ENCODE measurements around the gene SLC9A4.

SLC9A4 gene

DNA sequence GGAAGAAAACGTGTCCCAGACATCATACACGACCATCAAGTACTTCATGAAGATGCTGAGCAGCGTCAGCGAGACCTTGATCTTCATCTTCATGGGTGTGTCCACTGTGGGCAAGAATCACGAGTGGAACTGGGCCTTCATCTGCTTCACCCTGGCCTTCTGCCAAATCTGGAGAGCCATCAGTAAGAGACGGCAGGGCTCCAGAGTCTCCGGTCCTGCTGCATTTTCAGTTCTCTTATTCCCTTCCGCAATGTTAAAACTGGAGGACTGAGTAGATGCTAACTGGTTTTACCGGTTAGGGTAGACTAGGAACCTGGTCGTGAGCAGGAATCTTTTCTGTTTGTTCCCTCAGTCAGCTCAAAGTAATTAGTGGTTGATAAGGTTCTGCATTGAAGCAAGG is 32.3 kb downstream of the SLC9A4 start:
- TF ChIP-seq, protein P1, sequence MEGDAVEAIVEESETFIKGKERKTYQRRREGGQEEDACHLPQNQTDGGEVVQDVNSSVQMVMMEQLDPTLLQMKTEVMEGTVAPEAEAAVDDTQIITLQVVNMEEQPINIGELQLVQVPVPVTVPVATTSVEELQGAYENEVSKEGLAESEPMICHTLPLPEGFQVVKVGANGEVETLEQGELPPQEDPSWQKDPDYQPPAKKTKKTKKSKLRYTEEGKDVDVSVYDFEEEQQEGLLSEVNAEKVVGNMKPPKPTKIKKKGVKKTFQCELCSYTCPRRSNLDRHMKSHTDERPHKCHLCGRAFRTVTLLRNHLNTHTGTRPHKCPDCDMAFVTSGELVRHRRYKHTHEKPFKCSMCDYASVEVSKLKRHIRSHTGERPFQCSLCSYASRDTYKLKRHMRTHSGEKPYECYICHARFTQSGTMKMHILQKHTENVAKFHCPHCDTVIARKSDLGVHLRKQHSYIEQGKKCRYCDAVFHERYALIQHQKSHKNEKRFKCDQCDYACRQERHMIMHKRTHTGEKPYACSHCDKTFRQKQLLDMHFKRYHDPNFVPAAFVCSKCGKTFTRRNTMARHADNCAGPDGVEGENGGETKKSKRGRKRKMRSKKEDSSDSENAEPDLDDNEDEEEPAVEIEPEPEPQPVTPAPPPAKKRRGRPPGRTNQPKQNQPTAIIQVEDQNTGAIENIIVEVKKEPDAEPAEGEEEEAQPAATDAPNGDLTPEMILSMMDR (IDR thresholded peaks at IDR 0.05; ENCODE audit: borderline replicate concordance, control extremely low read depth, extremely low read depth, insufficient read depth, missing control alignments), result no peak
- no peak for DNase-seq (ENCODE audit: low spot score)
- in situ Hi-C loops (cut with MboI; ENCODE audit: low sequenced_read_pairs, unreplicated experiment), result no loop called here

DNA sequence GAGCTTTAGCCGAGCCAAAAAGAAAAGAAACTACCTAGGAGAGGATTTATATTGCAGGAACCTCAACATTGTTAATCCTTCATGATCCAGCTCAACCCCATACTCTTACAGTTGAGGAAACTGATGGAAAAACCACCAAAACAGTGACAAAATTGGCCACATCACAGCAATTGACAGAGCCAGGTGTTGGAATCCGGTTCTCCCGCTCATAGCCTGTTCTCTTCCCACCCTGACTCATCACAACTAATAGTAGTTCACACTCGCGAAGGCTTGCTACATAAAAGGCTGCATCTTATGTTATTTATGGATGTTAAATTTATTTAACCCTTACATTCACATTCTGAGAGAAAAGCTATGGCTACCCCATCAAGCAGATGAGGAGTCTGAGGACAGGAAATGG is 33.7 kb downstream of the SLC9A4 start:
- in situ Hi-C loops (cut with MboI; ENCODE audit: low sequenced_read_pairs, unreplicated experiment), result no loop called here
- TF ChIP-seq, protein P1 (IDR thresholded peaks at IDR 0.05; ENCODE audit: borderline replicate concordance, control extremely low read depth, extremely low read depth, insufficient read depth, missing control alignments), result no peak
- DNase-seq (ENCODE audit: low spot score), result no peak

DNA sequence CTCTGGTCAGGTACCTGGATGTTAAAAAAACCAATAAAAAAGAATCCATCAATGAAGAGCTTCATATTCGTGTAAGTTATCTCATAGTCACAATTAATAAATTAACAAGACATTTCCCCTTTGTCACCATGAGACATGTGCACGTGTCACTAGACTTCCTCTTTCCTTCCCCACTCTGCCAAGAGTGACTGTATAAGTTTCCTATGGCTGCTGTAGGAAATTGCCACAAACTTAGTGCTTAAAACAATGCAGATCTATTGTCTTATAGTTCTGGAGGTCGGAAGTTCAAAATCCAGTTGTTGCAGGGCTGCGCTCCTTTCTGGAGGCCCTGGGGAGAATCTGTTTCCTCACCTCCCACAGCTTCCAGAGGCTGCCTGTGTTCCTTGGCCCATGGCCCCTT is 35.8 kb downstream of the SLC9A4 start:
- TF ChIP-seq, protein P1 (IDR thresholded peaks at IDR 0.05; ENCODE audit: borderline replicate concordance, control extremely low read depth, extremely low read depth, insufficient read depth, missing control alignments), result no peak
- in situ Hi-C loops (cut with MboI; ENCODE audit: low sequenced_read_pairs, unreplicated experiment), result no loop called here
- no peak for DNase-seq (ENCODE audit: low spot score)

DNA sequence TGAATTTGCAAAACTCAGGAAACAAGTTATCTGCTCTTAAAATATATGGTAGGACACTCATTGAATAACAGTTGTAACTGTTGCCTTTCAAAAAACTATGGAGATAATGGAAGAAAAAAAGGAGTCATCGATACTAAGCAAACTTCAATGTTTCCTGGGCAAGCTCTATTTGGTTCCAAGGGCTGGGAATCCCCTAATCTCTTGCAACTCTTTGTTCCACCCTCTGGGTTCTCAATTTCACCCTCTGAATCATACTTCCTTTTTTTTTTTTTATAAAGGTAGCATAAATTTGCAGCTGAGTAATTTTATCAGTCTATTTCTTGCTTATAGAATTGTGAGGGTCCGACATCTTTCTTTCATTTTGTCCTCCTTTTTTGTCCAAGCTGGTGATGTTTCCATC is 36.7 kb downstream of the SLC9A4 start:
- TF ChIP-seq, protein P1 (IDR thresholded peaks at IDR 0.05; ENCODE audit: borderline replicate concordance, control extremely low read depth, extremely low read depth, insufficient read depth, missing control alignments), result no peak
- peak; percentile 28 for DNase-seq (ENCODE audit: low spot score)
- in situ Hi-C loops (cut with MboI; ENCODE audit: low sequenced_read_pairs, unreplicated experiment), result no loop called here

DNA sequence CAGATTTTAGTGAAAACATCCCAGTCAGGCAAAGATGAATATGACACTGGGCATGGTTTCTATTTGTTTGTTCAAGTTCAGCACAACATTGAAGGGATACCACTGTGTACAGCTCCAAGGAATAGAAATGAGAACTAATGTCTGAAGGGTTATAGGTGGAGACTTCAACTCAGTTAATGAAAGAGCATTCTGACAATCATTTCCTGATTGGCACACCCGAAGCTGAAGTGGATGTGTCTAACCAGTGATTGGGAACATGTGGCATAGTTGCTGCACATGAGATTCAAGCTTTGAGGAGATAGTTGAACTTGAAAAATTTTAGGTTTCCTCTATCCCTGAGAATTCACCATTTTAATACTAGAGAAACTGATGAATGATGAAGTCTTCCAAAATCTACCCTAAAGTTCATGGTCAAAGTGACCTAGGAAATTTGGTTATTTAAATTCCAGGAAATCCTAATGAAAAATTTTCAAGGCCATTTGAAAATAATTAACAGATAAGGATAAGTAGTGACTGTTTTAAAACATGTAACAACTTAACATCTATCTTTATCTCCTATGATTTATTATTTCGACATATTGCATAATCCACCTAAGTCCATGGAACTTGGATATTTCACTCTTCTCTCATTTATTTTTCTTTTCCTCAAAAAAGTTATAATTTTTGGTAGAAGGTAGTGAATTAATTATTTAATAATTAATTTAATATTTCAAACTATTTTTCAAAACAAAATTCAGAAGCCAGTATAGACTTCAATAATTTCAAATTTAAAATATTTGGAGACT is 38.0 kb downstream of the SLC9A4 start:
- DNase-seq (ENCODE audit: low spot score), result no peak
- TF ChIP-seq, protein P1 (IDR thresholded peaks at IDR 0.05; ENCODE audit: borderline replicate concordance, control extremely low read depth, extremely low read depth, insufficient read depth, missing control alignments), result no peak
- in situ Hi-C loops (cut with MboI; ENCODE audit: low sequenced_read_pairs, unreplicated experiment), result no loop called here

DNA sequence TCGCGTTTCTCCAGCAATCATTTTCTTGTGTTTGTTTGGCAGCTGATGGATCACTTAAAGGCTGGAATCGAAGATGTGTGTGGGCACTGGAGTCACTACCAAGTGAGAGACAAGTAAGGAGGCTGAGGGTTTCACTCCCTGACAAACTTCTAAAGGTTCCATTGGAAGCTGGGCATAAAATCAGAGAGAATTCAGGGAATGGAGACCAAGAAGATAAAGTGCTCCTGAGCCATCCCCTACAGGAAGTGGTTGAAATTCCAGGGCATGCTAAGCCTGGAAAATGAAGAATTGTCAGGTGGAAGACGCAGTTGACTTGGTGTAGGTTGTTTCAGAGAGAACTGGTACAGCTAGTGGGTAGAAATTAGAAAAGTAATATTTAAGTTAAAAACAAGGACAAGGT is 39.1 kb downstream of the SLC9A4 start:
- in situ Hi-C loops (cut with MboI; ENCODE audit: low sequenced_read_pairs, unreplicated experiment), result no loop called here
- no peak for DNase-seq (ENCODE audit: low spot score)
- TF ChIP-seq, protein P1 (IDR thresholded peaks at IDR 0.05; ENCODE audit: borderline replicate concordance, control extremely low read depth, extremely low read depth, insufficient read depth, missing control alignments), result no peak
